SK-N-SH (cell line): ENCODE results near the gene PCNX2. TPM values are rescaled to one million over a fixed set of nuclear protein-coding genes. Genes with fewer than 3 reads are reported as not detected.

Experiments
- CTCF ChIA-PET: fragments of 300-600, 350-600 bp; formaldehyde crosslinking; extraction: SDS; loops from one replicate; lab custom pipeline; 2021; lab: Yijun Ruan, JAX
- POLR2A ChIA-PET: fragments of 350-600 bp; sonication (Branson Sonifier 250); formaldehyde crosslinking; extraction: SDS; loops from one replicate; lab custom pipeline; 2020; ENCODE audit warnings: antibody characterized with exemption, inconsistent platforms; lab: Yijun Ruan, JAX
- DNase-seq: peaks from one replicate; pipeline ENCODE4 v3.0.0; 2012
- H2AFZ ChIP-seq: fragments of 200-600 bp; sonication (generic); 2 replicates; pipeline ENCODE4 v1.8.1; 2016; ENCODE audit warnings: antibody characterized with exemption, mild to moderate bottlenecking, low read depth
- H3F3A ChIP-seq: fragments of 200-600 bp; sonication (generic); replicated peaks from 2 replicates; pipeline ENCODE3; 2016; ENCODE audit warnings: antibody characterized with exemption, mild to moderate bottlenecking; ENCODE audit not compliant: insufficient read depth
- H3K27ac ChIP-seq, 2 experiments: fragments of 200-500 bp in 1 of 2; fragments of 200-600 bp in 1 of 2; sonication (Bioruptor generic) in 1 of 2; sonication (generic), shearing (Covaris generic) in 1 of 2; 2 replicates each; pipeline versions ENCODE4 v1.5.1 to v1.6.1; 2014 to 2016; ENCODE audit warnings: low read depth in 2 of 2, inconsistent platforms in 1 of 2, low read length in 1 of 2, mild to moderate bottlenecking in 1 of 2, mixed read lengths in 1 of 2
- H3K27me3 ChIP-seq: fragments of 200-600 bp; sonication (generic), shearing (Covaris generic); 2 replicates; pipeline ENCODE4 v1.6.1; 2016; ENCODE audit warnings: mixed run types; ENCODE audit not compliant: insufficient read depth
- H3K36me3 ChIP-seq, 2 experiments: fragments of 200-500 bp in 1 of 2; fragments of 200-600 bp in 1 of 2; sonication (Bioruptor generic) in 1 of 2; sonication (generic) in 1 of 2; replicated peaks in 1 of 2; 2 replicates each; pipeline versions ENCODE3 to v1.5.1; 2014 to 2016; ENCODE audit warnings: low read length in 1 of 2, mild to moderate bottlenecking in 1 of 2; ENCODE audit not compliant: insufficient read depth in 2 of 2, control insufficient read depth in 1 of 2
- H3K4me1 ChIP-seq, 2 experiments: fragments of 200-500 bp in 1 of 2; fragments of 200-600 bp in 1 of 2; sonication (Bioruptor generic) in 1 of 2; sonication (generic), shearing (Covaris generic) in 1 of 2; 2 replicates each; pipeline versions ENCODE4 v1.5.1 to v1.6.1; 2014 to 2016; ENCODE audit warnings: low read depth in 1 of 2, low read length in 1 of 2, mixed run types in 1 of 2; ENCODE audit not compliant: insufficient read depth in 2 of 2, control insufficient read depth in 1 of 2
- H3K4me2 ChIP-seq: fragments of 200-600 bp; sonication (generic), shearing (Covaris generic); 2 replicates; pipeline ENCODE4 v1.6.1; 2017; ENCODE audit warnings: mixed run types
- H3K4me3 ChIP-seq, 2 experiments: fragments of 200-500 bp in 1 of 2; fragments of 200-600 bp in 1 of 2; sonication (Bioruptor generic) in 1 of 2; sonication (generic), shearing (Covaris generic) in 1 of 2; 2 replicates each; pipeline versions ENCODE4 v1.5.1 to v1.8.1; 2014 to 2016; ENCODE audit warnings: low read depth in 2 of 2, inconsistent platforms in 1 of 2, low read length in 1 of 2, mild to moderate bottlenecking in 1 of 2, mixed read lengths in 1 of 2, moderate library complexity in 1 of 2
- H3K79me2 ChIP-seq: fragments of 200-600 bp; sonication (generic); 2 replicates; pipeline ENCODE4 v1.8.1; 2017; ENCODE audit warnings: mild to moderate bottlenecking; ENCODE audit not compliant: insufficient read depth
- H3K9ac ChIP-seq: fragments of 200-600 bp; sonication (generic); 2 replicates; pipeline ENCODE4 v1.6.1; 2017; ENCODE audit warnings: mixed run types
- H3K9me2 ChIP-seq: fragments of 200-600 bp; sonication (generic); 2 replicates; pipeline ENCODE4 v1.6.1; 2017; ENCODE audit warnings: mixed run types
- H3K9me3 ChIP-seq: fragments of 200-600 bp; sonication (generic); 2 replicates; pipeline ENCODE4 v1.6.1; 2017; ENCODE audit warnings: mixed run types, mild to moderate bottlenecking, moderate library complexity
- H4K20me1 ChIP-seq: fragments of 200-600 bp; sonication (generic); 2 replicates; pipeline ENCODE4 v1.6.1; 2017; ENCODE audit warnings: mild to moderate bottlenecking, mixed run types; ENCODE audit not compliant: insufficient read depth
- ELF1 ChIP-seq: IDR thresholded peaks from 2 replicates; pipeline ENCODE4 v1.4.0; 2012
- EP300 ChIP-seq, 2 experiments: IDR thresholded peaks; 2 replicates each; pipeline versions ENCODE4 v1.4.0 to v1.6.1; 2012; ENCODE audit warnings: borderline replicate concordance in 1 of 2, low read depth in 1 of 2, low read length in 1 of 2
- FOXJ3 ChIP-seq: sonication (generic); formaldehyde crosslinking; IDR thresholded peaks from 2 replicates; pipeline ENCODE4 v1.5.1; 2020; ENCODE audit warnings: mild to moderate bottlenecking, missing genetic modification reagents
- FOXM1 ChIP-seq: IDR thresholded peaks from 2 replicates; pipeline ENCODE4 v1.4.0; 2012; ENCODE audit warnings: low read depth, mild to moderate bottlenecking
- GABPA ChIP-seq: IDR thresholded peaks from 2 replicates; pipeline ENCODE4 v1.4.0; 2012; ENCODE audit warnings: low read depth, mild to moderate bottlenecking
- NFIC ChIP-seq: IDR thresholded peaks from 2 replicates; pipeline ENCODE4 v1.4.0; 2012; ENCODE audit warnings: borderline replicate concordance
- NRF1 ChIP-seq: IDR thresholded peaks from 2 replicates; pipeline ENCODE4 v1.6.1; 2012; ENCODE audit warnings: low read depth, mild to moderate bottlenecking, low read length
- POLR2AphosphoS5 ChIP-seq: IDR thresholded peaks from 2 replicates; pipeline ENCODE4 v1.6.1; 2012; ENCODE audit warnings: low read depth, low read length
- RAD21 ChIP-seq: IDR thresholded peaks from 2 replicates; pipeline ENCODE4 v1.6.1; 2012; ENCODE audit warnings: mild to moderate bottlenecking, low read length
- WGBS: methylation state at CpG from one replicate; pipeline ENCODE4 v1.1.6; 2017; ENCODE audit warnings: low lambda C conversion rate; 5-methylcytosine and 5-hydroxymethylcytosine counted together
- polyA plus RNA-seq, 3 experiments: library from polyadenylated mRNA; depleted of rRNA; stranded (reverse); fragments of >200 nt; gene quantifications; 2 replicates each; pipeline ENCODE4 v1.2.3, GENCODE V29; 2012
- TF ChIP-seq, protein P1 (sequence below): IDR thresholded peaks from 2 replicates; pipeline ENCODE4 v1.6.1; 2012; ENCODE audit warnings: mild to moderate bottlenecking, low read depth, low read length, moderate library complexity
- TF ChIP-seq, protein P2 (sequence below): IDR thresholded peaks from 2 replicates; pipeline ENCODE4 v1.4.0; 2012; ENCODE audit warnings: low read depth, borderline replicate concordance
- TF ChIP-seq, protein P3 (sequence below): fragments of 200-600 bp; sonication (generic); IDR thresholded peaks from 2 replicates; pipeline ENCODE4 v1.6.1; 2017; ENCODE audit warnings: antibody characterized with exemption, mild to moderate bottlenecking, moderate library complexity
- TF ChIP-seq, protein P4 (sequence below): fragments of 150-350 bp; IDR thresholded peaks from 2 replicates; pipeline ENCODE4 v1.6.1; 2017; ENCODE audit warnings: antibody characterized with exemption, low read length, low read depth, borderline replicate concordance
- TF ChIP-seq, protein P5 (sequence below): IDR thresholded peaks from 2 replicates; pipeline ENCODE4; 2012
- TF ChIP-seq, protein P6 (sequence below): fragments of 150-350 bp; IDR thresholded peaks from 2 replicates; pipeline ENCODE4 v1.6.1; 2016; ENCODE audit warnings: mild to moderate bottlenecking, low read depth, low read length
- TF ChIP-seq, protein P7 (sequence below): IDR thresholded peaks from 2 replicates; pipeline ENCODE4 v1.4.0; 2012; ENCODE audit warnings: low read depth, borderline replicate concordance

PCNX2 gene
- polyA plus RNA-seq, 1 of the 3 experiments (the other 2 are of a cell fraction), result 10.6 TPM

DNA sequence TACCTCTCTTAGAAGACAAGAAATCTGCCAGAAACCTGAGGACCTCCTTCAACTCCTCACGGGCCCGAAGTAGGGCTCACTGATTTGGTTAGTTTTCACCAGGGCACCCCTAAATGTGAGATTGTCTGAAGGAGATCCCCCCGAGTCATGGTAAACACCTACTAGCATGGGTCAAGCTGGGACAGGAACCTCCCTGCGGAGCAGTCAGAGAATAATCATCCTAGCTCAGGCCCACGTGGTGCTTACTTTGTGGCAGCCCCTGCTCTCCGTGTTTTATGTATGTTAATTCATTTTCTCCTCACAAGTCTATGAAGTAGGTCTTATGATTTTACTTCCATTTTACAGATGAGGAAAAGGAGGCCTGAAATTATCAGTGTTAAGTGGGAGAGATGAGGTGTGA lies 206.9 kb downstream of the PCNX2 start:
- no peaks in the 10 kb centered on the region for H3F3A ChIP-seq
- DNase-seq, result no peak
- H3K36me3 ChIP-seq, result peaks cover 5 to 7% of the 10 kb centered on the region in 2 experiments
- TF ChIP-seq, protein P1, sequence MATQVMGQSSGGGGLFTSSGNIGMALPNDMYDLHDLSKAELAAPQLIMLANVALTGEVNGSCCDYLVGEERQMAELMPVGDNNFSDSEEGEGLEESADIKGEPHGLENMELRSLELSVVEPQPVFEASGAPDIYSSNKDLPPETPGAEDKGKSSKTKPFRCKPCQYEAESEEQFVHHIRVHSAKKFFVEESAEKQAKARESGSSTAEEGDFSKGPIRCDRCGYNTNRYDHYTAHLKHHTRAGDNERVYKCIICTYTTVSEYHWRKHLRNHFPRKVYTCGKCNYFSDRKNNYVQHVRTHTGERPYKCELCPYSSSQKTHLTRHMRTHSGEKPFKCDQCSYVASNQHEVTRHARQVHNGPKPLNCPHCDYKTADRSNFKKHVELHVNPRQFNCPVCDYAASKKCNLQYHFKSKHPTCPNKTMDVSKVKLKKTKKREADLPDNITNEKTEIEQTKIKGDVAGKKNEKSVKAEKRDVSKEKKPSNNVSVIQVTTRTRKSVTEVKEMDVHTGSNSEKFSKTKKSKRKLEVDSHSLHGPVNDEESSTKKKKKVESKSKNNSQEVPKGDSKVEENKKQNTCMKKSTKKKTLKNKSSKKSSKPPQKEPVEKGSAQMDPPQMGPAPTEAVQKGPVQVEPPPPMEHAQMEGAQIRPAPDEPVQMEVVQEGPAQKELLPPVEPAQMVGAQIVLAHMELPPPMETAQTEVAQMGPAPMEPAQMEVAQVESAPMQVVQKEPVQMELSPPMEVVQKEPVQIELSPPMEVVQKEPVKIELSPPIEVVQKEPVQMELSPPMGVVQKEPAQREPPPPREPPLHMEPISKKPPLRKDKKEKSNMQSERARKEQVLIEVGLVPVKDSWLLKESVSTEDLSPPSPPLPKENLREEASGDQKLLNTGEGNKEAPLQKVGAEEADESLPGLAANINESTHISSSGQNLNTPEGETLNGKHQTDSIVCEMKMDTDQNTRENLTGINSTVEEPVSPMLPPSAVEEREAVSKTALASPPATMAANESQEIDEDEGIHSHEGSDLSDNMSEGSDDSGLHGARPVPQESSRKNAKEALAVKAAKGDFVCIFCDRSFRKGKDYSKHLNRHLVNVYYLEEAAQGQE, result no peak
- TF ChIP-seq POLR2AphosphoS5 (no peak), FOXM1 (no peak), NRF1 (no peak), FOXJ3 (no peak), GABPA (no peak), EP300 (IDR thresholded peaks at IDR 0.05; ENCODE audit: borderline replicate concordance in 1 of 2, low read depth in 1 of 2, low read length in 1 of 2) (no peak), NFIC (no peak), ELF1 (no peak), RAD21 (no peak)
- TF ChIP-seq, protein P2, sequence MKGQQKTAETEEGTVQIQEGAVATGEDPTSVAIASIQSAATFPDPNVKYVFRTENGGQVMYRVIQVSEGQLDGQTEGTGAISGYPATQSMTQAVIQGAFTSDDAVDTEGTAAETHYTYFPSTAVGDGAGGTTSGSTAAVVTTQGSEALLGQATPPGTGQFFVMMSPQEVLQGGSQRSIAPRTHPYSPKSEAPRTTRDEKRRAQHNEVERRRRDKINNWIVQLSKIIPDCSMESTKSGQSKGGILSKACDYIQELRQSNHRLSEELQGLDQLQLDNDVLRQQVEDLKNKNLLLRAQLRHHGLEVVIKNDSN, result no peak
- TF ChIP-seq, protein P3, sequence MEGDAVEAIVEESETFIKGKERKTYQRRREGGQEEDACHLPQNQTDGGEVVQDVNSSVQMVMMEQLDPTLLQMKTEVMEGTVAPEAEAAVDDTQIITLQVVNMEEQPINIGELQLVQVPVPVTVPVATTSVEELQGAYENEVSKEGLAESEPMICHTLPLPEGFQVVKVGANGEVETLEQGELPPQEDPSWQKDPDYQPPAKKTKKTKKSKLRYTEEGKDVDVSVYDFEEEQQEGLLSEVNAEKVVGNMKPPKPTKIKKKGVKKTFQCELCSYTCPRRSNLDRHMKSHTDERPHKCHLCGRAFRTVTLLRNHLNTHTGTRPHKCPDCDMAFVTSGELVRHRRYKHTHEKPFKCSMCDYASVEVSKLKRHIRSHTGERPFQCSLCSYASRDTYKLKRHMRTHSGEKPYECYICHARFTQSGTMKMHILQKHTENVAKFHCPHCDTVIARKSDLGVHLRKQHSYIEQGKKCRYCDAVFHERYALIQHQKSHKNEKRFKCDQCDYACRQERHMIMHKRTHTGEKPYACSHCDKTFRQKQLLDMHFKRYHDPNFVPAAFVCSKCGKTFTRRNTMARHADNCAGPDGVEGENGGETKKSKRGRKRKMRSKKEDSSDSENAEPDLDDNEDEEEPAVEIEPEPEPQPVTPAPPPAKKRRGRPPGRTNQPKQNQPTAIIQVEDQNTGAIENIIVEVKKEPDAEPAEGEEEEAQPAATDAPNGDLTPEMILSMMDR, result no peak
- TF ChIP-seq, protein P4, sequence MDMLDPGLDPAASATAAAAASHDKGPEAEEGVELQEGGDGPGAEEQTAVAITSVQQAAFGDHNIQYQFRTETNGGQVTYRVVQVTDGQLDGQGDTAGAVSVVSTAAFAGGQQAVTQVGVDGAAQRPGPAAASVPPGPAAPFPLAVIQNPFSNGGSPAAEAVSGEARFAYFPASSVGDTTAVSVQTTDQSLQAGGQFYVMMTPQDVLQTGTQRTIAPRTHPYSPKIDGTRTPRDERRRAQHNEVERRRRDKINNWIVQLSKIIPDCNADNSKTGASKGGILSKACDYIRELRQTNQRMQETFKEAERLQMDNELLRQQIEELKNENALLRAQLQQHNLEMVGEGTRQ, result no peak
- TF ChIP-seq, protein P5, sequence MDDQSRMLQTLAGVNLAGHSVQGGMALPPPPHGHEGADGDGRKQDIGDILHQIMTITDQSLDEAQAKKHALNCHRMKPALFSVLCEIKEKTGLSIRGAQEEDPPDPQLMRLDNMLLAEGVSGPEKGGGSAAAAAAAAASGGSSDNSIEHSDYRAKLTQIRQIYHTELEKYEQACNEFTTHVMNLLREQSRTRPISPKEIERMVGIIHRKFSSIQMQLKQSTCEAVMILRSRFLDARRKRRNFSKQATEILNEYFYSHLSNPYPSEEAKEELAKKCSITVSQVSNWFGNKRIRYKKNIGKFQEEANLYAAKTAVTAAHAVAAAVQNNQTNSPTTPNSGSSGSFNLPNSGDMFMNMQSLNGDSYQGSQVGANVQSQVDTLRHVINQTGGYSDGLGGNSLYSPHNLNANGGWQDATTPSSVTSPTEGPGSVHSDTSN, result no peak
- TF ChIP-seq, protein P6, sequence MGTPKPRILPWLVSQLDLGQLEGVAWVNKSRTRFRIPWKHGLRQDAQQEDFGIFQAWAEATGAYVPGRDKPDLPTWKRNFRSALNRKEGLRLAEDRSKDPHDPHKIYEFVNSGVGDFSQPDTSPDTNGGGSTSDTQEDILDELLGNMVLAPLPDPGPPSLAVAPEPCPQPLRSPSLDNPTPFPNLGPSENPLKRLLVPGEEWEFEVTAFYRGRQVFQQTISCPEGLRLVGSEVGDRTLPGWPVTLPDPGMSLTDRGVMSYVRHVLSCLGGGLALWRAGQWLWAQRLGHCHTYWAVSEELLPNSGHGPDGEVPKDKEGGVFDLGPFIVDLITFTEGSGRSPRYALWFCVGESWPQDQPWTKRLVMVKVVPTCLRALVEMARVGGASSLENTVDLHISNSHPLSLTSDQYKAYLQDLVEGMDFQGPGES, result no peak
- TF ChIP-seq, protein P7, sequence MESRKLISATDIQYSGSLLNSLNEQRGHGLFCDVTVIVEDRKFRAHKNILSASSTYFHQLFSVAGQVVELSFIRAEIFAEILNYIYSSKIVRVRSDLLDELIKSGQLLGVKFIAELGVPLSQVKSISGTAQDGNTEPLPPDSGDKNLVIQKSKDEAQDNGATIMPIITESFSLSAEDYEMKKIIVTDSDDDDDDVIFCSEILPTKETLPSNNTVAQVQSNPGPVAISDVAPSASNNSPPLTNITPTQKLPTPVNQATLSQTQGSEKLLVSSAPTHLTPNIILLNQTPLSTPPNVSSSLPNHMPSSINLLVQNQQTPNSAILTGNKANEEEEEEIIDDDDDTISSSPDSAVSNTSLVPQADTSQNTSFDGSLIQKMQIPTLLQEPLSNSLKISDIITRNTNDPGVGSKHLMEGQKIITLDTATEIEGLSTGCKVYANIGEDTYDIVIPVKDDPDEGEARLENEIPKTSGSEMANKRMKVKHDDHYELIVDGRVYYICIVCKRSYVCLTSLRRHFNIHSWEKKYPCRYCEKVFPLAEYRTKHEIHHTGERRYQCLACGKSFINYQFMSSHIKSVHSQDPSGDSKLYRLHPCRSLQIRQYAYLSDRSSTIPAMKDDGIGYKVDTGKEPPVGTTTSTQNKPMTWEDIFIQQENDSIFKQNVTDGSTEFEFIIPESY, result no peak
- H3K4me1 ChIP-seq, result peaks cover 0 to 2% of the 10 kb centered on the region in 2 experiments; a peak in 1 of 4 replicates
- no peak overlapping the region for H3K4me2 ChIP-seq
- H4K20me1 ChIP-seq, result no peaks in the 10 kb centered on the region
- no peaks in the 10 kb centered on the region for H3K9me2 ChIP-seq
- H3K79me2 ChIP-seq, result no peaks in the 10 kb centered on the region
- no peak overlapping the region for H3K9ac ChIP-seq
- WGBS, result 89% methylated on average over 4 of the region's 6 CpGs
- H2AFZ ChIP-seq, result no peak overlapping the region
- H3K27me3 ChIP-seq, result no peaks in the 10 kb centered on the region
- POLR2A ChIA-PET, result no interaction called here
- H3K4me3 ChIP-seq, result no peak overlapping the region
- CTCF ChIA-PET, result interaction anchor here (0.9 kb wide), 1 partner anchor 66 kb away, joined by 3 read pairs; no protein-coding TSS in a partner anchor
- H3K27ac ChIP-seq, result no peak overlapping the region
- no peaks in the 10 kb centered on the region for H3K9me3 ChIP-seq
